ENCODE measurements around the gene SLC6A12. TPM values are rescaled to one million over a fixed set of nuclear protein-coding genes. Genes with fewer than 3 reads are reported as not detected.

SLC6A12 gene
- total RNA-seq, 1 donor from 2014 or later, result not detected

GRCh38 chr12:230925-231671 is 17.1 kb upstream of the SLC6A12 start:
- Mint-ChIP-seq H3K36me3 (ENCODE audit: low read depth) (no peaks in the 10 kb centered on the region), H3K9me3 (peaks cover 4% of the 10 kb centered on the region), H3K4me3 (no peak overlapping the region), H3K27me3 (ENCODE audit: insufficient read depth) (peaks cover 2% of the 10 kb centered on the region), H3K27ac (no peak overlapping the region), H3K4me1 (ENCODE audit: low read depth) (no peaks in the 10 kb centered on the region)
- intact Hi-C loops (cut with micrococcal nuclease), result no loop called here
- DNase-seq (ENCODE audit: low spot score), result no peak

DNA sequence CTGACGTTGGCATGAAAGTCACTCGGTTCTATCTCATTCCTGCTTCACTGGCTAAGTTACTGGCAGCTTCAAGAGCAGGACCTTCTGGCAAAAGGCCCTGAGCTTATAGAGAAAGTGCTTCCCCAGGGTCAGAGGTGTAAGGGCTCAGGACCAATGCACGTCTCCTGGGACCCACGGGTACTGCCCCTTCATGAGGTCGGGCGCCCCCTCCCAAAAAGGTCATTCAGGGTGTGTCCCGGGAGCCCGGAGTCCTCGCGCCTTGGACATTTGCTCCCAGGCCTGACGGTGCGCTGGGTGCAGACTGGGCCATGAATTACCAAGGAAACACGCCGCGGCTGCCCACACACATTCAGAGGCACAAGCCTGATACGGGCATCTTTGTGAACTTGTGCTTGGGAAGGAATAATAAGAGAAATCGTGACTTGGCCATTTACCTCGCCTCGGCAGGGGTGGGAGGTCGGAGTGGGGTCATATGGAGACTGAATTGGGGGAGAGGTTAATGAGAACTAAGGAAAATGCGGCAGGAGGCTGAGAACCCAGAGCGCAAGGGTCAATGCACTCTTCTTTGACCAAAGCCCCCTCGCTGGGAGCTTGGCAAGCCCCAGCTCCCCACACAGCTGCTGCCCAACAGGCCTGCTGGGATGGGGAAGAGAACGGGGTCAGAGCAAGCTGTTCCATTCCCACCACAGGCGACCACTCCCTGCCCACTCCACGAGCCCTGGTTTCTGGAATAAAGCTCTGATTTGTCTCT is 15.7 kb upstream of the SLC6A12 start:
- DNase-seq (ENCODE audit: low spot score), result no peak
- H3K36me3 Mint-ChIP-seq (ENCODE audit: low read depth), result no peaks in the 10 kb centered on the region
- peaks cover 2% of the 10 kb centered on the region for H3K27me3 Mint-ChIP-seq (ENCODE audit: insufficient read depth)
- no peaks in the 10 kb centered on the region for H3K4me1 Mint-ChIP-seq (ENCODE audit: low read depth)
- H3K9me3 Mint-ChIP-seq, result no peaks in the 10 kb centered on the region
- intact Hi-C loops (cut with micrococcal nuclease), result no loop called here
- no peak overlapping the region for H3K4me3 Mint-ChIP-seq
- H3K27ac Mint-ChIP-seq, result no peak overlapping the region

DNA sequence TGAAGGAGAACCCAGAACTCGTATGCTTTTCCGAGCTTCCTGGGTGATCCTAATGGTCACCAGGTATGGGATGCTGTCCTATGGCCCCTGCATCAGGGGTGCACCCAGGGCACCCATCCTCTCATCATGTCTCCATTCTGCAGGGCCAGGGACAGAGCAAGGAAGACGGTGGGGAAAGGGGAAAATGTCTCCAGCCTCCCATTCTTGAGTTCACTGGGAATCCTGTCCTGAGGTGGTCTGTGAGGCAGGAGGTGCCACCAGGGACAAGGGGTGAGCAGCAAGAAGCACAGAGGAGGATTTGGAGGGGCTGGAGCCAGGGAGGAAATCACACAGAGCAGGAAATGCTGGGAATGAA is 14.9 kb upstream of the SLC6A12 start:
- intact Hi-C loops (cut with micrococcal nuclease), result no loop called here
- no peak for DNase-seq (ENCODE audit: low spot score)

GRCh38 chr12:227923-228845 is 14.2 kb upstream of the SLC6A12 start:
- H3K4me1 Mint-ChIP-seq (ENCODE audit: low read depth), result no peaks in the 10 kb centered on the region
- H3K27me3 Mint-ChIP-seq (ENCODE audit: insufficient read depth), result peaks cover 2% of the 10 kb centered on the region
- no peaks in the 10 kb centered on the region for H3K9me3 Mint-ChIP-seq
- no peak overlapping the region for H3K4me3 Mint-ChIP-seq
- no peak for DNase-seq (ENCODE audit: low spot score)
- no peaks in the 10 kb centered on the region for H3K36me3 Mint-ChIP-seq (ENCODE audit: low read depth)
- H3K27ac Mint-ChIP-seq, result no peak overlapping the region
- intact Hi-C loops (cut with micrococcal nuclease), result no loop called here

More for the DNA sequence above, 14.9 kb upstream of the SLC6A12 start:
- Mint-ChIP-seq H3K9me3 (no peaks in the 10 kb centered on the region), H3K27ac (no peak overlapping the region), H3K4me1 (ENCODE audit: low read depth) (no peaks in the 10 kb centered on the region), H3K4me3 (no peak overlapping the region), H3K36me3 (ENCODE audit: low read depth) (no peaks in the 10 kb centered on the region), H3K27me3 (ENCODE audit: insufficient read depth) (peaks cover 2% of the 10 kb centered on the region)

DNA sequence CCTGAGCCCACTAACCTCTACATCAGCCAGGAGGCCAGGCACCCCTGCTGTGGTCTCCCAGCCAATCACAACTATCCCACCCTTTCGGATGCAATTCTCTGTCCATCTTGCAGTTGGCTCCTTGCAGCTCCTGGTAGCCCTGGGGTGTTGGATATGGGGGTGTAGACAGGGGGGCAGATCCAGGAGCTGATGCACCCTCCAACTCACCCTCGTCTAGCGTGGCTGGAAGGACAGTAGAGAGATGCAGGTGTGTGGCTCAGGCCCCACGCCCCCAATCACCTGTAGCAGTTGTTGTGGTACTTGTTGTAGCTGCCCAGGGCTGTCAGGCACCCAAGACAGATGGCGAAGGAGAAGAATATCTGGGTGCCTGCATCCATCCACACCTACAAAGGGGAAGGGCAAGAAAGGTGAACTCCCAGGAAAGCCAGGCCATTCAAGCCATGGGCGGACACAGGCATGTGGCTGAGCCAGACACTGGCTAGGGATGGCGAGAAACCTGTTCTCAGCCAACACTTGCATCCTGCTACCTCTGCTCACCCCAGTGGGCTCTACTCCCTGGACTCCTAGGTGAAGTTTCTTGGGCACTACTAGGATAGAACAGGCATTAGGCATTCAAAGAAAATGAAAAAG is 13.4 kb upstream of the SLC6A12 start:
- intact Hi-C loops (cut with micrococcal nuclease), result no loop called here
- Mint-ChIP-seq H3K27me3 (ENCODE audit: insufficient read depth) (peaks cover 2% of the 10 kb centered on the region), H3K4me1 (ENCODE audit: low read depth) (no peaks in the 10 kb centered on the region), H3K4me3 (no peak overlapping the region), H3K36me3 (ENCODE audit: low read depth) (no peaks in the 10 kb centered on the region), H3K27ac (no peak overlapping the region), H3K9me3 (no peaks in the 10 kb centered on the region)
- DNase-seq (ENCODE audit: low spot score), result no peak

DNA sequence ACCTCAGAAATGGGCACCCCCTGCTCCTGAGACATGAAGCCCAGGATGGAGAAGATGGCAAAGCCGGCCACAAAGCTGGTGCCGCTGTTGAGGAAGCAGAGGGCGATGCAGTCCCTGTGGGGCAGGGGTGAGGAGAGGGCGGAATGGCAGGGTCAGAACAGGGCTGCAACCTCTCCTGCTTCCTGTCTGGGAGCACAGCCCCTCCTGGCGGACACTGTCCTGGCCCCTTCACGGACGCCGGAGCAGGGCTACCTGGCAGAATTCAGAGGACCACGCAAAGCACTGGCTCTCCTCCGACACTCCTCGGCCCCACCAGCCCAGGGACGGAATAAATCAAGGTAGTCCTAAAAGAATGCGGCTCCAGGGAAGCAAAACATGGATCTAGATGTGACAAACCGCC is 12.4 kb upstream of the SLC6A12 start:
- Mint-ChIP-seq H3K27ac (no peak overlapping the region), H3K4me3 (no peak overlapping the region), H3K27me3 (ENCODE audit: insufficient read depth) (peaks cover 2% of the 10 kb centered on the region), H3K36me3 (ENCODE audit: low read depth) (no peaks in the 10 kb centered on the region), H3K9me3 (no peaks in the 10 kb centered on the region), H3K4me1 (ENCODE audit: low read depth) (no peaks in the 10 kb centered on the region)
- DNase-seq (ENCODE audit: low spot score), result no peak
- intact Hi-C loops (cut with micrococcal nuclease), result no loop called here

- no peaks in the 10 kb centered on the region for H3K4me1 Mint-ChIP-seq (ENCODE audit: low read depth)
- peaks cover 2% of the 10 kb centered on the region for H3K27me3 Mint-ChIP-seq (ENCODE audit: insufficient read depth)
- H3K36me3 Mint-ChIP-seq (ENCODE audit: low read depth), result no peaks in the 10 kb centered on the region
- no peak overlapping the region for H3K27ac Mint-ChIP-seq
- no peak overlapping the region for H3K4me3 Mint-ChIP-seq
- no peaks in the 10 kb centered on the region for H3K9me3 Mint-ChIP-seq
- intact Hi-C loops (cut with micrococcal nuclease), result no loop called here
- no peak for DNase-seq (ENCODE audit: low spot score)
Observed at GRCh38 chr12:225012-225411, 11.1 kb upstream of the SLC6A12 start.

DNA sequence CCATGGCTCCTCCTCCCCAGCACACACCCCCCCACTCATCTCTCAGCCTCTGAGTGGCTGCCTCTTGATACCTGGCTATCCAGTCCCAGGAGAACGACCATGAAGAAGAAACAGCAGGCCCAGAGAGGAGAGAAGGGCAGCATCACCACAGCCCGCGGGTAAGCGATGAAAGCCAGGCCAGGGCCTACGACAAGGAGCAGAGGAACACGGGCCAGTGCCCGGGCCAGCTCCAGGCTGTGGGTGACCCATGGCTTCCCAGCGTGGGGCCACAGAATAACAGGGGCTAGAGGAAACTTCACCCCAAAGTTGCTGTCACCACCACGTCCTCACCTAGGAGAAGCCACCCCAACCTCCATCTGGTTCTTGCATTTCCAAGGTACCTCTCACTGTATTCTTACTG is 10.4 kb upstream of the SLC6A12 start:
- intact Hi-C loops (cut with micrococcal nuclease), result no loop called here
- Mint-ChIP-seq H3K4me1 (ENCODE audit: low read depth) (no peaks in the 10 kb centered on the region), H3K36me3 (ENCODE audit: low read depth) (no peaks in the 10 kb centered on the region), H3K4me3 (no peak overlapping the region), H3K9me3 (no peaks in the 10 kb centered on the region), H3K27ac (no peak overlapping the region), H3K27me3 (ENCODE audit: insufficient read depth) (peaks cover 2% of the 10 kb centered on the region)
- DNase-seq (ENCODE audit: low spot score), result no peak

DNA sequence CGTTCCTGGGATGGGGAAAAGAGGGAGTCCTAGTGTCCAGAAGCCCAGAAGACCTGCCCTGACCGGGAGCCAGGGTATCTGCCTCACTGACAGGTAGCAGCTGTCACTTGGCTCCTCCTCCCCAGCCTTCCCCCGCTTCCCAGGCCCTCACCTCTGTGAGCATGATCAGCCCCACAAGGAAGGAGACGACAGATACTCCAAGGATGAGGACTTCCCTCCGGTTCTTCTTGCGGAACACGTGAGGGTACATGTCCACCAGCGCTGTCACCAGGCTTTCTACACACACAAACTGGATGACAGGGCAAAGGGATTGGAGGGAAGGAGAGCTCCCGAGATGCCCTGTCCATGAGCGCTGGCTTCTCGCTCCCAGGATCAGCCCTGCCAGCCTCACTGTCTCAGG is 9.9 kb upstream of the SLC6A12 start:
- Mint-ChIP-seq H3K4me3 (no peak overlapping the region), H3K4me1 (ENCODE audit: low read depth) (no peaks in the 10 kb centered on the region), H3K27me3 (ENCODE audit: insufficient read depth) (peaks cover 2% of the 10 kb centered on the region), H3K9me3 (no peaks in the 10 kb centered on the region), H3K27ac (no peak overlapping the region), H3K36me3 (ENCODE audit: low read depth) (no peaks in the 10 kb centered on the region)
- intact Hi-C loops (cut with micrococcal nuclease), result no loop called here
- DNase-seq (ENCODE audit: low spot score), result no peak

- H3K4me3 Mint-ChIP-seq, result no peak overlapping the region
- intact Hi-C loops (cut with micrococcal nuclease), result no loop called here
Observed at GRCh38 chr12:221736-222135, 7.8 kb upstream of the SLC6A12 start.

DNA sequence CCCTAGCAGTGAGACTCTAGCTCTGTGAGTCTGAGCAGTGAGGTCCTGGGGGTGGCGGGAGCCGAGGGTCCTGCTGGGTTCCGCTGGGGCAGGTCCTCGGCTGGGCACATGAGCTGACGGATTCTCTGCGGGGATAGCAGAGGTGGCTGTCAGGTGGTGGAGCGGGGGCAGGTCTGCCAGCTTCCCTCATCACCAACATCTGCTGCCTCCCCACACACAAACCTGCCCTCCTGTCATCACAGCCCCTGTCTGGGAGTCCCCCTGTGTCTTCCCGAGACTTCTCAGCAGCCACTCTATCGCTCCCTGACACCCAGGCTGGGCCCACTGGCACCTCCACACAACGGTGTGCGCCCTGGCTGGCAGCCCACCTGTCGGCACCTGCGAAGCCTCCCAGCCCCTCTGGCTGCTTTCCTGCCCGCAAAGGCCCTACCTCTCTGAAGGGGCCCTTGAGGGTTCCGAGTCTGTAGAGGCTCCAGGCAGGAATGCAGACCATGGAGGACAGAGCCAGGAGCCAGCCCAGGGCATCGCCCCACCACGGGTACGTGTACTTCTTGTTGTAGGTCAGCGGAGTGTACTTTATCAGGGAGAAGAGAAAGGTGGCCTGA is 7.1 kb upstream of the SLC6A12 start:
- Mint-ChIP-seq H3K27me3 (ENCODE audit: insufficient read depth) (peaks cover 1% of the 10 kb centered on the region), H3K4me3 (no peak overlapping the region), H3K4me1 (ENCODE audit: low read depth) (no peaks in the 10 kb centered on the region), H3K27ac (no peak overlapping the region), H3K9me3 (no peaks in the 10 kb centered on the region), H3K36me3 (ENCODE audit: low read depth) (no peaks in the 10 kb centered on the region)
- no peak for DNase-seq (ENCODE audit: low spot score)
- intact Hi-C loops (cut with micrococcal nuclease), result no loop called here

More at GRCh38 chr12:221736-222135, 7.8 kb upstream of the SLC6A12 start:
- H3K27ac Mint-ChIP-seq, result no peak overlapping the region
- no peaks in the 10 kb centered on the region for H3K36me3 Mint-ChIP-seq (ENCODE audit: low read depth)
- no peak for DNase-seq (ENCODE audit: low spot score)
- peaks cover 1% of the 10 kb centered on the region for H3K27me3 Mint-ChIP-seq (ENCODE audit: insufficient read depth)
- H3K9me3 Mint-ChIP-seq, result no peaks in the 10 kb centered on the region
- H3K4me1 Mint-ChIP-seq (ENCODE audit: low read depth), result no peaks in the 10 kb centered on the region

DNA sequence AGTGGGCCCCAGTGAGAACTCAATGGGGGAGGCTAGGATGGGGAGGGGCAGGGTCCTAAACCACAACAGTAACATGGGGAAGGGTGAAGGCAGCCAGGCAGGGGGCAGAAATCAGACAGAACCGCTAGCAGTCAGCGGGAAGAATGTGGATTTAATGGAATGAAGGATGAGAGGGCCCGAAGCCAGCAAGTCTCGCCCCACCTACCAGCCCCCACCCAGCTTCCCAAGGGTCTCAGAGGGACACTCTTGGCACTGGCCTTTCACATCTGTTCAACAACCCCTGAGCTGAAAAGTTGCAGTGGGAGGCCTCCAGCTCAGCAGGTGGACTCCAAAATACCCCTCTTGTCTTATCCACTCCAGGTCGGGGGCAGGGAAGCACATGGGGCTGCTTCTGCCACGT is 6.5 kb upstream of the SLC6A12 start:
- H3K9me3 Mint-ChIP-seq, result no peaks in the 10 kb centered on the region
- intact Hi-C loops (cut with micrococcal nuclease), result no loop called here
- peaks cover 1% of the 10 kb centered on the region for H3K27me3 Mint-ChIP-seq (ENCODE audit: insufficient read depth)
- DNase-seq (ENCODE audit: low spot score), result no peak
- H3K27ac Mint-ChIP-seq, result no peak overlapping the region
- no peak overlapping the region for H3K4me3 Mint-ChIP-seq
- no peaks in the 10 kb centered on the region for H3K36me3 Mint-ChIP-seq (ENCODE audit: low read depth)
- no peaks in the 10 kb centered on the region for H3K4me1 Mint-ChIP-seq (ENCODE audit: low read depth)
